Nephron progenitor cell (in vitro differentiated cells): ENCODE measurements around the gene EPS8L2.

Source experiments
- DNase-seq: peaks from one replicate; pipeline ENCODE4 v3.0.0; 2021
- H3K27ac Mint-ChIP-seq: 2 replicates; pipeline ENCODE4 v1.8.0; 2021; ENCODE audit warnings: mild to moderate bottlenecking, moderate library complexity, mixed read lengths
- H3K27me3 Mint-ChIP-seq: 2 replicates; pipeline ENCODE4 v1.8.0; 2021; ENCODE audit warnings: mild to moderate bottlenecking, low read depth, mixed read lengths; ENCODE audit not compliant: poor library complexity
- H3K36me3 Mint-ChIP-seq: 2 replicates; pipeline ENCODE4 v1.8.0; 2021; ENCODE audit warnings: low read depth, mixed read lengths
- H3K4me1 Mint-ChIP-seq: 2 replicates; pipeline ENCODE4 v1.8.0; 2021; ENCODE audit warnings: mixed read lengths
- H3K4me3 Mint-ChIP-seq: 2 replicates; pipeline ENCODE4 v1.8.0; 2021; ENCODE audit warnings: mild to moderate bottlenecking, moderate library complexity, mixed read lengths
- H3K9me3 Mint-ChIP-seq: 2 replicates; pipeline ENCODE4 v1.8.0; 2021; ENCODE audit warnings: mild to moderate bottlenecking, moderate library complexity, mixed read lengths
- TF ChIP-seq, protein P1 (sequence below): fragments of 200-600 bp; sonication (generic); IDR thresholded peaks from 2 replicates; pipeline ENCODE4 v1.5.0; 2021; ENCODE audit warnings: antibody characterized with exemption

Gene EPS8L2

GRCh38 chr11:742156-742546 is 36.1 kb downstream of the EPS8L2 start:
- no peaks in the 10 kb centered on the region for H3K36me3 Mint-ChIP-seq
- TF ChIP-seq, protein P1, sequence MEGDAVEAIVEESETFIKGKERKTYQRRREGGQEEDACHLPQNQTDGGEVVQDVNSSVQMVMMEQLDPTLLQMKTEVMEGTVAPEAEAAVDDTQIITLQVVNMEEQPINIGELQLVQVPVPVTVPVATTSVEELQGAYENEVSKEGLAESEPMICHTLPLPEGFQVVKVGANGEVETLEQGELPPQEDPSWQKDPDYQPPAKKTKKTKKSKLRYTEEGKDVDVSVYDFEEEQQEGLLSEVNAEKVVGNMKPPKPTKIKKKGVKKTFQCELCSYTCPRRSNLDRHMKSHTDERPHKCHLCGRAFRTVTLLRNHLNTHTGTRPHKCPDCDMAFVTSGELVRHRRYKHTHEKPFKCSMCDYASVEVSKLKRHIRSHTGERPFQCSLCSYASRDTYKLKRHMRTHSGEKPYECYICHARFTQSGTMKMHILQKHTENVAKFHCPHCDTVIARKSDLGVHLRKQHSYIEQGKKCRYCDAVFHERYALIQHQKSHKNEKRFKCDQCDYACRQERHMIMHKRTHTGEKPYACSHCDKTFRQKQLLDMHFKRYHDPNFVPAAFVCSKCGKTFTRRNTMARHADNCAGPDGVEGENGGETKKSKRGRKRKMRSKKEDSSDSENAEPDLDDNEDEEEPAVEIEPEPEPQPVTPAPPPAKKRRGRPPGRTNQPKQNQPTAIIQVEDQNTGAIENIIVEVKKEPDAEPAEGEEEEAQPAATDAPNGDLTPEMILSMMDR, result no peak
- no peak overlapping the region for H3K27ac Mint-ChIP-seq
- DNase-seq, result no peak
- H3K27me3 Mint-ChIP-seq, result peaks cover 36% of the 10 kb centered on the region
- peaks cover 5% of the 10 kb centered on the region for H3K9me3 Mint-ChIP-seq
- no peak overlapping the region for H3K4me3 Mint-ChIP-seq
- H3K4me1 Mint-ChIP-seq, result peaks cover 19% of the 10 kb centered on the region

GRCh38 chr11:742571-743201 is 36.7 kb downstream of the EPS8L2 start:
- peaks cover 13% of the 10 kb centered on the region for H3K4me1 Mint-ChIP-seq
- H3K9me3 Mint-ChIP-seq, result no peaks in the 10 kb centered on the region

DNA sequence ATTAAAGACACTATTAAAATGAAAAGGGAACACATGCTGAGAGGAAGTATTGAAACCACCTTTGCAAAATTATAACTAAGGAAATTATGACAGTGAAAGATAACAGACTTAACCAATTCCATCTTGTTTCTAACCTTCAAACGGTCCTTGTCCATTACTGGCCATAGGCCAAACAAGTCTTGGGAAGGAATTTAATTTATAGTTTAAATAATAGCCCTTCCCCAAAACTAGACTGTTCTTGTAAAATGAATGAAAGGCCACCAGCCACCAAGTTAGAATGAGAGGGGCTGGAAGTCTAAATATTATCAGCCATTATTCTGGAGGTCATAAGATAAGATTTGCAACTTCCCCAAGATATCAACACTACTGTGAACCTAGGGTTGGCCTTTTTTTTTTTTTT is 39.4 kb downstream of the EPS8L2 start:
- TF ChIP-seq, protein P1, result no peak
- Mint-ChIP-seq H3K4me3 (peak overlapping the region; percentile 54), H3K27ac (no peak overlapping the region), H3K27me3 (peaks cover 19% of the 10 kb centered on the region), H3K4me1 (peaks cover 25% of the 10 kb centered on the region), H3K36me3 (no peaks in the 10 kb centered on the region), H3K9me3 (no peaks in the 10 kb centered on the region)
- DNase-seq, result no peak

More at GRCh38 chr11:742571-743201, 36.7 kb downstream of the EPS8L2 start:
- Mint-ChIP-seq H3K36me3 (no peaks in the 10 kb centered on the region), H3K4me3 (no peak overlapping the region), H3K27ac (no peak overlapping the region), H3K27me3 (peaks cover 33% of the 10 kb centered on the region)
- TF ChIP-seq, protein P1, result no peak
- no peak for DNase-seq

- TF ChIP-seq, protein P1, result no peak
- peaks cover 19% of the 10 kb centered on the region for H3K27me3 Mint-ChIP-seq
- DNase-seq, result no peak
- H3K4me1 Mint-ChIP-seq, result peaks cover 25% of the 10 kb centered on the region
- H3K27ac Mint-ChIP-seq, result no peak overlapping the region
- H3K4me3 Mint-ChIP-seq, result peak overlapping the region; percentile 83
- H3K9me3 Mint-ChIP-seq, result no peaks in the 10 kb centered on the region
- no peaks in the 10 kb centered on the region for H3K36me3 Mint-ChIP-seq
These were observed 40.5 kb downstream of the EPS8L2 start for GRCh38 chr11:746289-747157.

DNA sequence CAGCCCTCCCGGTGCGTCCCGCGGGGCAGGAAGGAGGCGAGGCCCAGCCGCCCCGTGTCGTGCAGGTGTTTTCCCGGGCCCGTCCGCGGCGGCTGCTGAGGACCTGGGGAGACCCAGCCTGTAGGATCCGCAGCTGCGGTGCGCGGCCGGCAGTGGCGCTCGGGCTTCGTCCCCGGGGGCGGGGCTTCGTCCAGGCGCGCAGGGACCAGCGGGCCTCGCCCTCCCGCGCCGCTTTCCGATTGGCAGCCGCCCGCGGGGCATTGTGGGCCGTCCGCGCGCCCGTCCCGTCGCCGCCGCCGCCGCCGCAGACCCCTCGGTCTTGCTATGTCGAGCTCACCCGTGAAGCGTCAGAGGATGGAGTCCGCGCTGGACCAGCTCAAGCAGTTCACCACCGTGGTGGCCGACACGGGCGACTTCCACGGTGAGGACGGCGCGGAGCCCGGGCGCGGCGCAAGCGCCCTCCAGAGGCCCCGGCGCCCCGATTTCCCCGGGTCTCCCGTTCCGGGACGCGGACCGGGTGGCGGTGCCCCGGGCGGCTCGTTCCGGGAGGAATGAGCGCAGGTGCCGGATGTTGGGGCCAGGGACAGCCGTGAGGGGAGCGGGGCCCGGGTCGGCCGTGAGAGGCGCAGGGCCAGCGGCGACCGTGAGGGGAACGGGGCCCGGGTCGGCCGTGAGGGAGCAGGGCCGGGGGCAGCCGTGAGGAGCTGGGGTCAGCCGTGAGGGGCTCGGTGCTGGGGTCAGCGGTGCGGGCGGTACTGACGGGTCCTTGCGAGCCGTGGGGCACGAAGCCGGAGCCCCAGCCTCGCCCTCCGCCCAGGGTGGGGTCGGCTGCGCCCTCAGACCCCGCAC is 41.4 kb downstream of the EPS8L2 start, which contains the start of gene TALDO1:
Gene TALDO1 (plus strand): TSS at position 307 of the 849 bp plus-strand sequence. CDS start 18 bp downstream, at position 325.
- H3K9me3 Mint-ChIP-seq, result no peaks in the 10 kb centered on the region
- DNase-seq, result peak; percentile 96
- H3K27me3 Mint-ChIP-seq, result peaks cover 19% of the 10 kb centered on the region
- H3K27ac Mint-ChIP-seq, result no peak within 1 kb of the TSS
- TF ChIP-seq, protein P1, result no peak
- H3K4me1 Mint-ChIP-seq, result peaks cover 25% of the 10 kb centered on the region
- H3K4me3 Mint-ChIP-seq, result peak within 1 kb of the TSS; percentile 83
- peaks cover 6% of the 10 kb centered on the region for H3K36me3 Mint-ChIP-seq
